Endodermal cell (in vitro differentiated cells): ENCODE measurements around the gene CPE. TPM values are rescaled to one million over a fixed set of nuclear protein-coding genes. Genes with fewer than 3 reads are reported as not detected.

ENCODE experiments used
- DNase-seq: peaks from one replicate; pipeline ENCODE4 v3.0.0-alpha.2; 2017
- H3K27ac ChIP-seq: 2 replicates; pipeline ENCODE4 v1.5.1; 2013; ENCODE audit warnings: mild to moderate bottlenecking, low read depth, low read length, moderate library complexity
- H3K27me3 ChIP-seq: 2 replicates; pipeline ENCODE4 v1.6.1; 2013; ENCODE audit warnings: mild to moderate bottlenecking, low read length, moderate library complexity; ENCODE audit not compliant: insufficient read depth, control insufficient read depth, poor library complexity, severe bottlenecking
- H3K36me3 ChIP-seq: 2 replicates; pipeline ENCODE4 v1.7.0; 2013; ENCODE audit warnings: mild to moderate bottlenecking, low read length, moderate library complexity; ENCODE audit not compliant: control insufficient read depth, insufficient read depth
- H3K4me1 ChIP-seq: one replicate; pipeline ENCODE4 v1.7.0; 2013; ENCODE audit warnings: low read length; ENCODE audit not compliant: control insufficient read depth, insufficient read depth
- H3K4me3 ChIP-seq: 2 replicates; pipeline ENCODE4 v1.5.1; 2013; ENCODE audit warnings: mild to moderate bottlenecking, low read length, moderate library complexity
- H3K9ac ChIP-seq: 2 replicates; pipeline ENCODE4 v1.6.1; 2013; ENCODE audit warnings: mild to moderate bottlenecking, low read length, moderate library complexity; ENCODE audit not compliant: poor library complexity, severe bottlenecking; ENCODE audit errors: extremely low read depth
- H3K9me3 ChIP-seq: 2 replicates; pipeline ENCODE4 v1.6.1; 2013; ENCODE audit warnings: mild to moderate bottlenecking, low read length, moderate library complexity; ENCODE audit not compliant: control insufficient read depth
- H3K27ac Mint-ChIP-seq: 2 replicates; pipeline ENCODE4 v1.8.0; 2020; ENCODE audit warnings: mixed read lengths
- H3K27me3 Mint-ChIP-seq: 2 replicates; pipeline ENCODE4 v1.8.0; 2021; ENCODE audit warnings: mild to moderate bottlenecking, mixed read lengths; ENCODE audit not compliant: insufficient read depth
- H3K36me3 Mint-ChIP-seq: 2 replicates; pipeline ENCODE4 v1.8.0; 2020; ENCODE audit warnings: low read depth, mixed read lengths
- H3K4me1 Mint-ChIP-seq: 2 replicates; pipeline ENCODE4 v1.8.0; 2020; ENCODE audit warnings: mixed read lengths
- H3K4me3 Mint-ChIP-seq: 2 replicates; pipeline ENCODE4 v1.8.0; 2020; ENCODE audit warnings: mild to moderate bottlenecking, moderate library complexity, mixed read lengths
- H3K9me3 Mint-ChIP-seq: 2 replicates; pipeline ENCODE4 v1.8.0; 2020; ENCODE audit warnings: mild to moderate bottlenecking, mixed read lengths
- WGBS, 2 experiments: methylation state at CpG; one replicate each; pipeline versions ENCODE4 v1.1.5 to v1.1.7; 2013; ENCODE audit warnings: missing lambda C conversion rate in 2 of 2, mixed read lengths in 1 of 2; ENCODE audit not compliant: insufficient coverage in 1 of 2, insufficient read length in 1 of 2; 5-methylcytosine and 5-hydroxymethylcytosine counted together
- total RNA-seq, 2 donors: library from RNA; stranded (reverse); fragmentation: NEBNext Ultra II Directional in 1 of 2; extraction: Animal tissue kit (Norgen Biotek cat#: 25700) in 1 of 2; gene quantifications; 2 replicates in 1 of 2; 3 replicates in 1 of 2; pipeline ENCODE4 v1.2.1, GENCODE V29; 2021
- TF ChIP-seq, protein P1 (sequence below): fragments of 200-600 bp; sonication (generic); conservative IDR thresholded peaks from 2 replicates; pipeline ENCODE4 v1.5.0; 2021; ENCODE audit warnings: antibody characterized with exemption, mild to moderate bottlenecking

CPE gene
- total RNA-seq, 2 donors from 2014 or later = 237 to 298 TPM

DNA sequence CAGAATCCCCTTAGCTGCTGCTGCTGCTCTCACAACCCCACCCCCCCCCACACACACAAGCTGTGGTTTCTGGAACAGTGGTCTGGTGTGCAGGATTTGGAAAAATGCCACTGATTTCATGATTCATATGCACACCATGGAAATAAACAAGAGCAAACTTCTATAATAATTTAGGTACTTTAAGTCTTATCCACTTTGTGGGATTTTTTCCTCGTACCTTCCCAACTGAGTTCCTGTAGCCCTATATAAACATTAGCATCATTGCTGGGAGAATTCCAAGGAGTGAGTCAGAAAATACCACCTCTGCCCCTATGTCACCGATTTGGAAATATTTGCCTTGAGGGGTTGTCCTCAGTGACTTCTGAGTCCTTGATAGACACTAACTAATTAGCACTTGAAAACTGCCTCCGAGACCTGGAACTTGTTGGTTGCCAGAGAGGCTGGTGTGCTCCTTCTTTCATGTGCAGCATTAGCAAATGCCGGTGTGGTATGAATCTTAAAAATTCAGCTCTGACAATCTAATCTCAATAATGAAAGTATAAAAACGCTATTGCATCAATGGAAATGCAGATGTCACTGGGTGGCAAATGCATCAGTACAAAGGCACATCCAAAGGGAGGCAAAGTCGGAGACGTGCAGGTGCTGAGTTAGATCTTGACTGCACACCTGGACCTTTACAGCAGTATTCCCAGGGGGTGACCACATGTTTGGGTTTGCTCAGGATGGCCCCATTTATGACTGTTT, 61.8 kb downstream of the CPE start:
- Histone ChIP-seq H3K27ac (peak overlapping the region; percentile 50), H3K4me1 (no peaks in the 10 kb centered on the region), H3K4me3 (no peak overlapping the region), H3K9ac (no peak overlapping the region), H3K27me3 (no peaks in the 10 kb centered on the region), H3K36me3 (peaks cover 13% of the 10 kb centered on the region), H3K9me3 (no peaks in the 10 kb centered on the region)
- Mint-ChIP-seq H3K36me3 (peaks cover 7% of the 10 kb centered on the region), H3K27me3 (no peaks in the 10 kb centered on the region), H3K4me1 (peaks cover 25% of the 10 kb centered on the region), H3K4me3 (no peak overlapping the region), H3K27ac (no peak overlapping the region), H3K9me3 (no peaks in the 10 kb centered on the region)
- DNase-seq = peak; percentile 55
- WGBS, 2 experiments = 74 to 77% methylated on average over 6 to 7 of the region's 7 CpGs
- TF ChIP-seq, protein P1, sequence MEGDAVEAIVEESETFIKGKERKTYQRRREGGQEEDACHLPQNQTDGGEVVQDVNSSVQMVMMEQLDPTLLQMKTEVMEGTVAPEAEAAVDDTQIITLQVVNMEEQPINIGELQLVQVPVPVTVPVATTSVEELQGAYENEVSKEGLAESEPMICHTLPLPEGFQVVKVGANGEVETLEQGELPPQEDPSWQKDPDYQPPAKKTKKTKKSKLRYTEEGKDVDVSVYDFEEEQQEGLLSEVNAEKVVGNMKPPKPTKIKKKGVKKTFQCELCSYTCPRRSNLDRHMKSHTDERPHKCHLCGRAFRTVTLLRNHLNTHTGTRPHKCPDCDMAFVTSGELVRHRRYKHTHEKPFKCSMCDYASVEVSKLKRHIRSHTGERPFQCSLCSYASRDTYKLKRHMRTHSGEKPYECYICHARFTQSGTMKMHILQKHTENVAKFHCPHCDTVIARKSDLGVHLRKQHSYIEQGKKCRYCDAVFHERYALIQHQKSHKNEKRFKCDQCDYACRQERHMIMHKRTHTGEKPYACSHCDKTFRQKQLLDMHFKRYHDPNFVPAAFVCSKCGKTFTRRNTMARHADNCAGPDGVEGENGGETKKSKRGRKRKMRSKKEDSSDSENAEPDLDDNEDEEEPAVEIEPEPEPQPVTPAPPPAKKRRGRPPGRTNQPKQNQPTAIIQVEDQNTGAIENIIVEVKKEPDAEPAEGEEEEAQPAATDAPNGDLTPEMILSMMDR = no peak

DNA sequence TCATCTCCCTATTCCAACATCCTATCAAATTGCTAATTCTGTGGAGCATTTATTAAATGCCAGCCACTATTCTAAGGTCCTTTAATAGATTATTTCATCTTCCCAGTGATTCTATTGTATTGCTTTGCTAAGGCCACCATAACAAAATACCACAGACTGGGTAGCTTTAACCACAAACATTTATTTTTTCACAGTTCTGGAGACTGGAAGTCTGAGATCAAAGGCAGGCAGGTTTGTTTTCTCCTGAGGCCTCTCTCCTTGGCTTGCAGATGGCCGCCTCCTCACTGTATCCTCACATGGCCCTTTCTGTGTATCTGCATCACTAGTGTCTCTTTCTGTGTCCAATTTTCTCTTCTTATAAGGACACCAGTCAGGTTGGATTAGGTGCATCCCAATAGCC, 64.5 kb downstream of the CPE start:
- TF ChIP-seq, protein P1 = no peak
- H3K4me1 Mint-ChIP-seq = peaks cover 22% of the 10 kb centered on the region
- no peak overlapping the region for H3K27ac Mint-ChIP-seq
- Histone ChIP-seq H3K4me1 (no peaks in the 10 kb centered on the region), H3K9me3 (no peaks in the 10 kb centered on the region), H3K27ac (no peak overlapping the region), H3K9ac (no peak overlapping the region), H3K4me3 (no peak overlapping the region), H3K36me3 (peaks cover 13% of the 10 kb centered on the region), H3K27me3 (no peaks in the 10 kb centered on the region)
- H3K4me3 Mint-ChIP-seq = no peak overlapping the region
- H3K9me3 Mint-ChIP-seq = no peaks in the 10 kb centered on the region
- WGBS, 2 experiments = 92 to 97% methylated on average over 1 of the region's 1 CpG
- H3K27me3 Mint-ChIP-seq = no peaks in the 10 kb centered on the region
- peaks cover 9% of the 10 kb centered on the region for H3K36me3 Mint-ChIP-seq
- DNase-seq = no peak

DNA sequence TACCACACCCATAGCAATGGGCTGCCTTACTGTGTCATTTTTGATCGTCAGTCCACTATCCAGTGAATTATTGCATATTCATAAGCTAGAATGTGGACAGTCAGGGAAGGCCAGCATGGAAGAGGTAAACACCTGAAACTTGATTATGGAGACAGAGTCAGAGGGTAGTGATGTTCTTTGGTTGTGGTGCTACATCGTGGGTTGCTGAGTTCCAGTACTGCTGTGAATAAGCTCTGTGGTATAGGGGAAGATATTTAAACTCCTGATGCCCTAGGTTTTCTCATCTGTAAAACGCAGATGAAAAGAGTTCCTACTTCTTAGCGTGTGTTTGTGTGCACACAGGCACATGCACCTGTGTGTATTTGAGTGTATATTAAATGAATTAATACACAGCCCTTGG, 69.9 kb downstream of the CPE start:
- 97 to 100% methylated on average over 2 to 4 of the region's 4 CpGs for WGBS, 2 experiments
- Mint-ChIP-seq H3K27ac (no peak overlapping the region), H3K9me3 (no peaks in the 10 kb centered on the region), H3K36me3 (peaks cover 16% of the 10 kb centered on the region), H3K4me3 (no peak overlapping the region), H3K4me1 (peaks cover 2% of the 10 kb centered on the region), H3K27me3 (no peaks in the 10 kb centered on the region)
- H3K27ac ChIP-seq = no peak overlapping the region
- no peak overlapping the region for H3K4me3 ChIP-seq
- H3K27me3 ChIP-seq = no peaks in the 10 kb centered on the region
- no peaks in the 10 kb centered on the region for H3K9me3 ChIP-seq
- H3K36me3 ChIP-seq = peaks cover 7% of the 10 kb centered on the region
- TF ChIP-seq, protein P1 = no peak
- H3K4me1 ChIP-seq = no peaks in the 10 kb centered on the region
- H3K9ac ChIP-seq = no peak overlapping the region
- DNase-seq = no peak
